Stimulated activated CD4-positive, alpha-beta T cell treated with anti-CD3 and anti-CD28 coated beads, Interleukin-4, amount 100 ng/mL, for 24 hours (primary cell): ENCODE results near the gene TEAD3.

Experiments used
- DNase-seq: peaks from one replicate; pipeline ENCODE4 v3.0.0-alpha.2; 2020

Gene TEAD3

DNA sequence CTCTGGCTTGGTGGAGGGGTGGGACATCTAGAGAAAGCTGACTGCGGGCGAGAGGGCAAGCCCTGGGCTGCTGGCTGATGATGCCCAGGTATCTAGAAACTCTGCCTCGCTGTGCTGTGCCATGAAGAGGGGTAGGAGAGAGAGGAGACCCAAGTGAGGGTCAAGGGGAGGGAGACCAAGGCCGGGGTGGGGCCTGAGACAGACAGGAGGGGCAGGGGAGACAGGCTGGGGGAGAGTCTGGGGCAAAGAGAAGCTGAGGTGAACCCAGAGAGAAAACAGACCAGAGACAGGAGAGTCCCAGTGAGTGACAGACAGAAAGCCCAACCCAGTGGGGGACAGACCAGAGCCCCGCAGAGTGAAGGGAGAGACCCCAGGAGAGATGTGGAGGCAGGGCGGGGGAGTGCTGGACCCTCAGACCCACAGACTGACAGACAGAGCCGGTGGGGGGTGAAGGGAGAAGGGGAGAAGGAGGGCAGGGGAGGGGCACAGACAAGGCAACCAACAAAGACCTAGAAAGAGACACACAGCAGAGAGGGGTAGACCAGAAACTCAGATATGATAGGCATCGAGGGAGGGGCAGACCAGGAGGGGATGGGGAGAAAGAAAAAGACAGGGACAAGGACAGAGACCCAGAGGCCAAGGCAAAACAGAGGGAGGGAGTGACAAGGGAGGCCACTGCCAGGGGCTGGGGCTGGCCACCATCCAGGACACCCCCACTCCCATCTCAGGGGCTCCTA lies 5.9 kb downstream of the TEAD3 start:
- no peak for DNase-seq

DNA sequence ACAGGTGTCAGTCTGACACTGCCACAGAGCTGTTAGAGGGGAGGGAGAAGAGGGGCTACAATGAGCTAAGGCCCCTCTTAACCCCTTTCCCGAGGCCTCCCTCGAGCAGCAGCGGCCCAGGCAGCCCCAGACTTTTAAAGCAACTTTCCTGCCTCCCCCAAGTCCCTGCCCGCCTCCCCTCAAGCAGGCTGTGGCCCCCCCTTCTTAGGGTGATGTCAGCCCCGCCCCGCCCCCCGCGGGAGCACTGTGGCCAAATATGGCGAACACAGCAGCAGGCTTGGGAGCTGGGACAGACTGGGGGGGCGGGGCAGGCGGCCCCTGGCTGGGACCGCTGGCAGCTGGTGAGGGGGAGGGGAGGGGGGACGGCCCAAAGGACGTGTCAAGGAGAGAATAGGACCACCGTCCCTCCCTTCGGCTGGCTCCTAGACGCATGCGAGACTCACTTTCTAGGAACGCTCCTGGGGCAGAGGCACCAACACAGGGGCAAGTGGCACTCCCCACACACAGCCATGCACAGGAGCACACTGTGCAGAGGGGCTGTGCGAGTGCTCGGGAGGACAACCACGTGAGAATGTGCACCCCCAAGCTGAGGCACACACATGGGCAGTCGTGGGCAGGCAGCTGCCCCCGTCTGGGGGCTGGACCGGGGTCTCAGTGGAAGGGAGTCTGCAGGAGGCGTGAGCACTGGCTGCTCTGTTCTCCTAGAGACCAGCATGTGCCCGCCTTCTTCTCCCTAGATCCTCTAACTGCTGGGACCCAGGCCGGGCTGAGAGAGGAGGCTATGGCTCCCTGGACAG lies 6.7 kb downstream of the TEAD3 start:
- no peak for DNase-seq

DNA sequence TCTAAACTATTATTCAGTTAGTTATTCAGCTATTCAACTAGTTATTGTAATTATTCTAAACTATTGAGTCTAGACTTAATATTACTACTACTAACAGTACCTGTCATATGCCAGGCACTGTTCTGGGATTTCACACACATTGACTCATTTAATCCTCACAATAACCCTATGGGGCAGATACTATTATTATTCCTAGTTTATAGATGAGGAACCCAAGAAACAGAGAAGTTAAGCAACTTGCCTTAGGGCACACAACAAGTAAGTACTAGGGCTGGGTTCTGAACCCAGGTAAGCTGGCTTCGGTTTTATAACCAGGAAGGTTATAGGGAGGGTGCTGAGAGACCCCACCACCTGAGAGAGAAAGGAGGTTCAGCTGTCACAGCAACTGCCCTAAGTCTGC lies 7.8 kb downstream of the TEAD3 start:
- no peak for DNase-seq

DNA sequence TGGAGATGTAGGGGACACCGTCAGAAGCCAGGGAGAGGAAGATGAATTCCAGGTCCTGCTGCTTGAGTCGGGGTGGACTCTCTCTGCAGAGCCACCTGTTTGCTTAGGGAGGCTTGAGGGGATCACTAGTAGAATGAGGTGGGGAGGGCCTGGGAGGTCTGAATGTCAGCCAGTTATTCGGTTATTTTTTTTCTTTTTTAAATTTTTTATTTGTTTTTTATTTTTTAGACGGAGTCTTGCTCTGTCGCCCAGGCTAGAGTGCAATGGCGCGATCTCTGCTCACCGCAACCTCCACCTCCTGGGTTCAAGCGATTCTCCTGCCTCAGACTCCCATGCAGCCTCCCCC lies 8.4 kb downstream of the TEAD3 start:
- no peak for DNase-seq

DNA sequence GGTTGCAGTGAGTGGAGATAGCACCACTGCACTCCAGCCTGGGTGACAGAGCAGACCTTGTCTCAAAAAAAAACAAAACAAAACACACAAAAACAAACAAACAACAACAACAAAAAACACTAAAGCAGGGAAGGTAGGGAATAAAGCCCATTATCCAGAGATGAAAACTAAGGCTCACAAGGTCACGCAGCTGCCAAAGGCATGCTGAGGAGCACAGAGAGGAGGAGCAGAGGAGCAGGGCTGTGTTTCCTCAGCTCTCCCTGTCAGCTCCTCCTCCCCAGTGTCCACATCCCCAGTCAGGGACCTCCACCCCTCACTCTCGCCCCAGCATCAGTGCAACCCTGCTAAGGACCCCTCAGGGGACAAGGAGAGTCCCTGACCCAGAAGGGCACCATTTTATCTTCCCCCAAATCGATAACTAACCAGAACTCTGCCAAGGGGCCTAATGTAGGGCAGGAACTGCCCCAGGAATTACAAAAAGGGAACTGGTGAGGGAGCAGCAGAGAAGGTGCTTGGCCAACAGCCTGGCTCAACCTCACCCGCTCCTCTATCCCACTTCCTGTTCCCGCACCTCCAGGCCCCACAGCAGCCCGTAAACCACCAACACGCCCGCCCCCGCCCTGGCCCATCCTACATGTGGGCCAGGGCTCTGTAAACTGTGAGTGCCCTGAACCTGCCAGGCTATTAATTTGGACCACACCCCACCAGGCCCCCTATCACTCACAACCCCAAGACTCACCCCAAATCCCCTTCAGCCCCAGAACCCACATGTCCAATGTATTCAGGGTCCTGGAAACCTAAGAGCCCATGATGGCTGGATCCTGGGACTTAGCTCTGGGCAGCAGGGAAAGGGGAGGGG lies 9.0 kb downstream of the TEAD3 start:
- no peak for DNase-seq

DNA sequence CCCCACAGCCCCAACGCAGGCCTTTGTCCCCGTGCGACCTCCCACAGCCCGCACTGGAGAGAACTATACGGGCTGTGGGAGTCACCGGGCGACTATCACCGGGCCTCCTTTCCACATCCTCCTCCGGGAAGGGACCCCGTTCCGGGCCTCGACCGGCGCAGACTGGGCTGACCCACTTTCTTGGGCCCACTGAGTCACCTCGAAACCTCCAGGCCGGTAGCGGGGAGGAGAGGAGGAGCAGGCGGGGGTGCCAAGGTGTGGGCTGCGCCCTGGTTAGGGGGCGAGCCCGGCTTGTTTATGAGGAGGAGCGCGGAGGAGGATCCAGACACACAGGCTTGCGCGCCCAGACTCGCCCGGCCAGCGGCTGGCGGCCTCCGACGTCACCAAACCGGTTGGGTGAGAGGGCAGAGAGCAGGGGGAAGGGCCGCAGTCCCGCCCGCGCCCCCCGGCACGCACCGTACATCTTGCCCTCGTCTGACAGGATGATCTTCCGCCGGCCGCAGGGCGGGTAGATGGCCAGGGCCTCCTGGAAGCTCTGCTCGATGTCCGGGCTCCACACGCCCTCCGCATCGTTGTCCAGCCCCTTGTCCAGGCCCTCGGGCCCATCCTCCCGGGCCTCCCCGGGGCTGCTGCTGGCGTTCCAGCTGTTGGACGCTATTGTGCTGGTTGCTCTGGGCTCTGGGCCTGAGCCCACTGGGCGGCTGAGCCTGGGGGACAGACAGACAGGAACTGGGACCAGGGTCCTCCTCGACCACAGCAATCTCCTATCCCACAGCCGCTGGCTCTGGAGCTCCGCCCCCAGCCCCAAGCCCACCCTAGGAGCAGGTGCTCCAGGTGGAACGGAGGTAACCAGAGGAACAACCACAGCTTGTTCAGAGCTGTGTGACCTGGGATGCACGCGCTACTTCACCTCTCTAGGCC lies 10.6 kb downstream of the TEAD3 start:
- no peak for DNase-seq

DNA sequence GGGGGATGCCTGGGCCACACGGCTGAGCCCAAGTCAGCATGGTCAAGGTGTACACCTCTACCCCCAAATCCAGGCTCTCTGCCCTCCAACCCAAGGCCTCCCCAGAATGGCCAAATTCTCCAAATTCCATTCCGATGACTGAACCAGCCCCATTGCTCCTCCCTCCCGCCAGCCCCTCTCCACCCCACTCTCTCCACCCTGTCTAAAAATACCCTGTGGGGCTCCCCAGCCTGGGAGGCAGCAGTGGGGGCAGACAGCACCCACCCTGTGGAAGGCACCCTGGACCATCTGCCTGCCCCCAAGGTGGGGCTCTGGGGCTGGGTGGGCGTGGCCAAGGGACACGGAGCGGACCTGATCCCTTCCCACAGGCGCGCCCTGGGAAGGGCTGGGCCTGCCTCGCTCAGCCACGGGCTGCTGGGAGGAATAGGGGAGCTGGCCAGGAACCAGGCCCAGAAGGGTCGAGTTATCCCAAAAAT lies 11.4 kb downstream of the TEAD3 start:
- no peak for DNase-seq

DNA sequence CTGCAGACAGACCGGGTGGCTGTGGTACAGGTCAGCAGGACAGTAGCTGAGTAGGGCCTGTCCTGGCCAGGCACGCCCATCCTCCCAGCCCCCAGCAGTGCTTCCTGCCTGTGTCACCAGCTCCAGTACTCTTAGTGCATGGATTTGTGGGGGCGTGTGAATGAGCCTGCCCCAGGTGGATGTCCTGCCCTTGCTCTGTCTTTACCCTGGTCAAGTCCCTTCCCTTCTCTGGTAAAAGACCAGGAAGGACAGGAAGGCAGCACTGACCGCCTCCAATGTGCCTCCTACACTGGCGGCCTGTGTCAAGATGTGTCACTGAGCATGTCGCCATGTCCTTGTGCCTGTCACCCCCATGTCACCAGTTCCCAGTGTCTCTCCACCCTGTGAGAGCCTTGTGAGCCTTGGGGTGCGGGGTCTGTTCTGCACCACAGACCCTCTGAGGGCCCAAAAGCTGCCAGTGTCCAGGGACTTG lies 11.9 kb downstream of the TEAD3 start:
- no peak for DNase-seq

DNA sequence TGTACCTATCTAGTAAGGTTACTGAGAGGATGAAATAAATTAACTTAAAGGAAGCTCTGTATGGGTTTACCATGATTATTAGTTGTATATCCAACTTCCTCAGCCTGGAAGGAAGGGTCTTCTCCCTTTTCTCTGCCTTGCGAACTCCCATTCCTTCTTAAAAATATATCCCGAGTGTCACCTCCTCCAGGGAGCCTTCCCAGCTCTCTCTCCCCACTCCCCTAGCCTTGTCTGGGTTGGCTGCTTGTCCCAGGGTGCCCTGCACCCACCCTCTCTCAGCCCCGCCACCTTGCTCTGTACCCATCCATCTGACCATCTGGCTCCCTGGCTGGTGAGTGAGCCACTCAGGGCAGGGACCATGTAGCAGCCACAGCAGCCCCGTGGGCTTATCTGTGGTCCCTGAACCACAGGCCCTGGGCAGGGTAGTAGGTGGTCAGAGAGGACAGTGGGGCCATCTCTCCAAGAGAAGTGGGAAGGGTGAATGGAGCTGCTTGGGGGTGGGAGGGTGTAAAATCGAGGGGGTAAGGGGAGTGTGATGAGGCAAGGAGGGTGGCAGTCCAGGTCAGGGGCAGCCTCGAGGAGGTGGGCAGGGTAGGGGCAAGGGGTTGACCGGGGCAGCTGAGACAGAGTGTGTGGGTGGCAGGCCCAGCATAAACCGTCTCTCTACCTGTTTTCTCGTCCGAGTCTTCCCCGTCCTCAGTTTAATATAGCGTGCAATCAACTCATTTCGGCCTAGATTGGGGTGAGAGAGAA lies 12.8 kb downstream of the TEAD3 start:
- no peak for DNase-seq

DNA sequence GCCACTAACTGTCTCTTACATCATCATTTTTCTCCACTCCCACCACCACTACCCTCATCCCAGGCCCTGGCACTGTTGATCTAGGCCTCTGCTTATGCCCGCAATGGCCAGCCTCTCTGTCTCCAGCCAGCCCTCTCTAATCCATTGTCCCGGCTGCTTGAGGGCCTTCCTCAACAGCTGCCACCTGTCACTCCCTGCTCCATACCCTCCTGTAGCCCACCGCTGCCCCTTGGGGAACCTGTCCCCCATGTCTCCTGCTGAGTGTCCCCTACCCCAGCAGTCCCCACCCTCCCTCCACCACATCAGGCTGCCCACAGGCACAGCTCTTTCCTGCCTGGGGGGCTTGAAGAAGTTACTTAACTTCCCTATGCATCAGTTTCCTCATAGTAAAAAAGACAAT lies 13.4 kb downstream of the TEAD3 start:
- no peak for DNase-seq

DNA sequence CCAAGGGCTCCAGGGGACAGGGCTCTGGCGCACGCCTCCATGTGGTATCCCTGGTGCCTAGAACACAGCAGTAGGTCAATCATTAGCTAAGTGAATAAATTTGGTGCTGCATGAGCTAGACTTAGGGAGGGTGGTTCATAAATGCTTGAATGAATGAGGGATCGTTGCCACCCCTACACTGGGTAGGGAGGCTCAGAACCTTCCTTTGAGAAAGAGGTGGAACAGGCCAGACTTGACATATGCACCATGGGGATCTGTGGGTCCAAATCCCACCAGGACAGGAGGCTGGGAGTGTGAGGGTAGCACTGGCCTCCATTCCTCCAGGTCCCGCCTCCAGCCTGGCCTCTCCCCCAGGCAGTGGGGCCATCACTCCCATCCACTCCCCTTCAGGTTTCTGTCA lies 13.8 kb downstream of the TEAD3 start:
- no peak for DNase-seq

DNA sequence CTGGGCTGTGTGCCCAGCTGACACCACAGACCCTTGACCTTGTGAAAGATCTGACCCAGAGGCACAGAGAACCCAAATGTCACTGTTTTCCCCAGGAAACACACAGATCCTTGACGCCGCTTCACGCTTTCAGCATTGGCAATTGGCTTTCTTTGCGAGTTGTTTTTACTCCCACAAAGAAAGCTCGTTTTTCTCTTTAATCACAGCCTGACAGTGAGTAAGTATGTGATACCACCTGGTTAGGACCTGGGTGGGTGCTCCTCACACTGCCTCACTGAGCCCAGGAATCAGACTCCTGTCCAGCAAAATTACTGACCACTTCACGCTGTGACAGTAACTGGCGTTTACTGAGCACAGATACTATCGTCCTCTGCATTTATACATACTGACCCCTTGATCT lies 15.7 kb downstream of the TEAD3 start:
- DNase-seq: no peak

DNA sequence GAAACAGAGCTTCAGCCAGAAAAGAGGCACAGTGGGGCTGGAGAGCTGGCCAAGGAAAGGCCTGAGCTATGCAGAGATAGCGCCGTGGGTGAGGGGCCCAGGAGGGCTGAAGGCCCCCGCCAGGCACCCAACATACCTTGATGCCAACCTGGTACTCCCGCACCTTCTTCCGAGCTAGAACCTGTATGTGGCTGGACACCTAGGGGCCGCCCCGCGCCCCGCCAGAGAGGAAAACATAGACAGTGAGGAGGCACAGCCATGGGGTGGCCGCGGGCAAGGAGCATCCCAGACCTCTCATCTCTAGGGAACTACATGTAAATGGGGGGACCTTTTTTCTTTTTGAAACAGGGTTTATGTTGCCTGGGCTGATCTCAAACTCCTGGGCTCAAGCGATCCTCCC lies 16.7 kb downstream of the TEAD3 start:
- no peak for DNase-seq

DNA sequence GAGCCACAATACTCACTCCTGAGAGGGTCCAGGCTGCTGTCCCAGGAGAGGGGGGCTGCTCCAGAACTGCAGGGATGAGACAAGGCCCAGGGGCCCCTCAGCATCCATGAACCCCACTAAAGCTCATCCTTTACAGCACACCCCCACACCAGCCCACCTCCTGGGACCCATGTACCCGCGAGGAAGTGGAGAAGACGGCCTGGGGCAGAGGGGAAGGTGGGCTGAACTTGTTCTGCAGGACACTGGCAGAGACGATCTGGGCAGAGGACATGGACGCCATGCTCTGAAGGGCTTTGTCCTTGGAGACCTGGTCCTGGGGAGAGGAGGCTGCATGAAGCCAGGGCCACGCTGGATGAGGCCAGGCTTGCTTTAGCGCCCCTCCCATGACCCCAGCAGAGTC lies 18.6 kb downstream of the TEAD3 start:
- no peak for DNase-seq

DNA sequence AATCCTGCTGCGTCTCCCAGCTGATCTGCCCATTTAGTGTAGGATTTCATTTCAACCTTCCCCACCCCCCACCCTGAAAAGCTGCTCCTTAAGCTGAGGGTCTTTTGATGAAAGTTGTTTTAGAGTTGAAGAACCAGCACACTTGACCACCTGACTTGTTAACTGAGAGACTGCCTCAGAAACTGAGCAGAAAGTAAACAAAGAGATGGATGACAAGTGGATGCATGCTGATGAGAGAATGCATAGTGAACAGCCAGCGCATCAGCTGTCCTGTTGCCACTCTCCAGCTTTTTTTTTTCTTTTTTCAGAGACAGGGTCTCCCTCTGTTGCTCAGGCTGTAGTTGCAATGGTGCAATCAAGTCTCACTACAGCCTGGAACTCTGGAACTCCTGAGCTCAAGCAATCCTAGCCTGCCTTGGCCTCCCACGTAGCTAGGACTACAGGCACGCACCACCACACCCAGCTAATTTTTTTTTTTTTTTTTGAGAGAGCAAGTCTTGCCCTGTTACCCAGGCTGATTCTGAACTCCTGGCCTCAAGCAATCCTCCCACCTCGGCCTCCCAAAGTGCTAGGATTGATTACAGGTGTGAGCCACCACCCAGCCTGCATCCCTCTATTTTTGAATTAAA lies 19.2 kb downstream of the TEAD3 start:
- no peak for DNase-seq

DNA sequence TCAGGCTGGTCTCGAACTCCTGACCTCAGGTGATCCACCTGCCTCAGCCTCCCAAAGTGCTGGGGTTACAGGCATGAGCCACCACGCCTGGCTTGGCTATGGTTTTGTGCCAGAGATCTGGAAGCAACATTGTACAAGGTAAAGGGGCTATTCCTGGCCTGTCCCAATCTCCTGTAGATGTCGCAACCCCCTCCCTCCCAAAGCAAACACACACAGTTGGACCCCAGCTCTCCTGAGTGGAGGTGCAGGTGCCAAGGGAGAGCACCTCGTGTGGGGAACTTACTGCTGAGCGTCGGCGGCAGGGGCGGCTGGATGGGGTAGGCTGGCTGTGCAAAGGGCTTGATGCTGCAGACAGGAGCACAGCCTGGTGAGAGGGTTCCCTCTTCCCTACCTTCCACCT lies 19.9 kb downstream of the TEAD3 start:
- no peak for DNase-seq

DNA sequence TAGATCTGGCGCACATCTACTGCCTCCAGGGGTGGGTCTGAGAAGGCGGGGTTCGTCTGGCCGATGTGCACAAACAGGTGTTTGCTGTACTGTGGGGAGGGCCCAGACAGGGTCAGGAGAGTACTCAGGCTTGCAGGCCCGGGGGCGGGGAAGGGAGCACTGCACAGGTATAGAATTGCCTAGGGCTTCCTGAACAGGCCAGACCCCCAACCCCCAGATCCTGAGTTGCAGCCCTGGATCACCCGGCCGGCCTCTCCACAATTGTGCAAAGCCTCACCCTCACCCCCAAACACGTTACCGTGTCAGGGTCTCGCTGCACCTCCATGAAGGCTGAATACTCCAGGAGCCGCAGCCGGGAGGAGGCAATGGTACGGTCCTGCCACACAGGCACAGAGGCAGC lies 20.9 kb downstream of the TEAD3 start:
- DNase-seq: peak; percentile 15

DNA sequence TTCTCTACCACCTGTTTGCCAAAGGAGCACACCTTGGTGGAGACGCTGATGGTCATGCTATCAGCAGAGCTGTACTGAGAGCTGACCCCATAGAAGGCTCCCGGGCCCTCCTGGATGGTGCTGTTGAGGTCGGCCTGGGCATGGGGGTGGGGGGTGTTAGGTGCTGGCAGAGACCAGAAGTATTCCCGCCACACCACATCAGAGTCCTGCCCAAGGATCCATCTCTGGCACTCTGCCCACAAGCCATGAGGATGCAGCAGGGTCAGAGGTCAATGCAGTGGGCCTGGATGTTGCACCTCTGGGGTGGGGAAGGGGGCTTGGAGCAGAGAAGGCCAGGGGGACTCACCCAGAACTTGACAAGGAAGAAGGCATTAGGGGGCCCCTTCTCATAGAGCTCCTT lies 21.3 kb downstream of the TEAD3 start:
- DNase-seq: no peak

DNA sequence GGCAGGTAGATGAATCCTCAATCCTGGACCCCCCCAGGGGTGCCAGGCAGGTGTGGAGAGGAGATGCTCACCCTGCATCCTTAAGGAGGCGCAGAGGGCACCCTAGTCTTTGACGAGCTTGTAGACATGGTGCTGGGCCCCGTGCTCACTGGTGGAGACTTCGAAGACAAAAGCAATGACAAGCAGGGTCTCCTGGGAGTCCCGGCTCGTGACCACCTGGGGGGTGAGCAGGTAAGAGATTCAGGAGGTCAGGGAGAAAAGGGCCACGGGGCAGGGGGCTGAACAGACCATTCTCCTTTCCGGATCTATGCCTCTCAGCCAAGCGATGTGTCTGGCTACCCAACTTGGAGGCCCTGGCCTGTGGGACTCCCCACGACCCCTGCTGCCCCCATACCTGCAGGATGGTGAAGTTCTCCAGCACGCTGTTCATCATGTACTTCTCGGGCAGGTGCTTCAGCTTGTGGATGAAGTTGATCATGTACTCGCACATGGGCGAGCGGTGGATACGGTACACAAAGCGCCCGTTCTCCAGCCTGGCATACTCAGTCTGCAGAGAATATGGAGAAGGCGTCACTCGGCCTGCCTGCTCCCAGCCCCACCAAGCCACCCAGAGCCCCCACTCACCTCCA lies 21.8 kb downstream of the TEAD3 start:
- DNase-seq: no peak

DNA sequence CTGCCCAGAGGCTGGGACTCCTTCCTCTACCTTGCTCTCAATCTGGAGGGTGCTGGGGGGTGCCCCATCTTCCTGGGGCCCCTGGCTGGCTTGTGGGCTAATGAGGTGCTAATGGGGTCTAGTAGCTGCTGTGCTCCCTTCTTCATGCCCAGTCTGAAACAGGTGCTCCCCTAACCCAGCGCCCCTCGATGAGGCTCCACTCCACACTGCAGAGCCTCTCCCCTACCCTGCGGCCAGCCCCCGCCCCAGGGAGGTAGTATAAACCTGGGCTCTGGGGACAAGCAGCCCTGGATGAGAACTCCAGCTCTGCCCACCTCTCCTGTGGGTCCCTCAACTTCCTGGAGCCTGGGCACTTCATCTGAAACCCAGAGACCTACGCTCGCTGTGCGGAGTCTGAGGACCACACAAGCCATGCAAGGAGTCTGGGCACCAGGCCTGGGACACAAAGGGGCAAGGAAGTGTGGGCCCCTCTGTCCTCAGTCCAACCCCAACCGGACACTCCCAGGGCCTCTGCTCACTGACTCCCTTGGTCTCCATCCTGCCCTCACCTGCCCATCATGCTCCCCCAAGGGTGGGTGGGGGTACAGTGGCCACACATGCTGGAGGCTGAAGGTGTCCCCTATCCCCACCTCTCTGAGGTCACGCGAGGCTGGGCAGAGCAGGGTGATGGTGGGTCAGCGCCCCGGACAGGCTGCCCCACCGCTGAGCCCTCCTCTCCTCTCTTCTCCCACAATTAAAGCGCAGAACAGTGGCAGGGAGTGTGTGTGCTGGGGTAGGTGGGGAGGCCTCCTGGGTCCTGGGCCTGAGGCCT lies 22.5 kb downstream of the TEAD3 start:
- no peak for DNase-seq
